IPS-18c (cell line): ENCODE measurements around the gene IRF4.
"Not testable (repeated sequence)": the region's sequence is repeated elsewhere in the genome, so short reads cannot be mapped to it uniquely, and the experiment has no call there.

Experiments used
- H3K4me3 ChIP-seq: 2 replicates; pipeline ENCODE4 v1.7.0; 2013; ENCODE audit warnings: low read depth, mild to moderate bottlenecking, low read length, moderate library complexity; ENCODE audit not compliant: insufficient read depth
- H3K9me3 ChIP-seq: one replicate; pipeline ENCODE4 v1.6.1; 2013; ENCODE audit warnings: mild to moderate bottlenecking, low read length, moderate library complexity; ENCODE audit not compliant: control insufficient read depth, insufficient read depth

The IRF4 gene

GRCh38 chr6:374956-375355 lies 16.6 kb upstream of the IRF4 start:
- no peaks in the 10 kb centered on the region for H3K9me3 ChIP-seq
- H3K4me3 ChIP-seq, result no peak overlapping the region

GRCh38 chr6:376827-377640 lies 14.5 kb upstream of the IRF4 start:
- Histone ChIP-seq H3K4me3 (no peak overlapping the region), H3K9me3 (no peaks in the 10 kb centered on the region)

GRCh38 chr6:377641-378020 lies 13.9 kb upstream of the IRF4 start:
- H3K9me3 ChIP-seq, result not testable (repeated sequence)

GRCh38 chr6:378090-378957 lies 13.2 kb upstream of the IRF4 start:
- H3K9me3 ChIP-seq, result no peaks in the 10 kb centered on the region

More at GRCh38 chr6:377641-378020, 13.9 kb upstream of the IRF4 start:
- not testable (repeated sequence) for H3K4me3 ChIP-seq

GRCh38 chr6:378958-379409 lies 12.6 kb upstream of the IRF4 start:
- Histone ChIP-seq H3K9me3 (no peaks in the 10 kb centered on the region), H3K4me3 (no peak overlapping the region)

More at GRCh38 chr6:378090-378957, 13.2 kb upstream of the IRF4 start:
- no peak overlapping the region for H3K4me3 ChIP-seq

GRCh38 chr6:379410-380181 lies 12.0 kb upstream of the IRF4 start:
- H3K4me3 ChIP-seq, result no peak overlapping the region
- no peaks in the 10 kb centered on the region for H3K9me3 ChIP-seq

- H3K9me3 ChIP-seq, result peaks cover 1% of the 10 kb centered on the region
- no peak overlapping the region for H3K4me3 ChIP-seq
Observed at GRCh38 chr6:380234-381218, 11.0 kb upstream of the IRF4 start.

GRCh38 chr6:381742-382461 lies 9.7 kb upstream of the IRF4 start:
- Histone ChIP-seq H3K9me3 (peaks cover 2% of the 10 kb centered on the region), H3K4me3 (no peak overlapping the region)

GRCh38 chr6:382883-383810 lies 8.4 kb upstream of the IRF4 start:
- no peak overlapping the region for H3K4me3 ChIP-seq
- peaks cover 2% of the 10 kb centered on the region for H3K9me3 ChIP-seq

GRCh38 chr6:383856-384255 lies 7.7 kb upstream of the IRF4 start:
- no peak overlapping the region for H3K4me3 ChIP-seq
- peaks cover 2% of the 10 kb centered on the region for H3K9me3 ChIP-seq

- no peak overlapping the region for H3K4me3 ChIP-seq
- H3K9me3 ChIP-seq, result peaks cover 2% of the 10 kb centered on the region
Observed at GRCh38 chr6:384898-385297, 6.7 kb upstream of the IRF4 start.

GRCh38 chr6:385614-386013 lies 5.9 kb upstream of the IRF4 start:
- Histone ChIP-seq H3K9me3 (peaks cover 2% of the 10 kb centered on the region), H3K4me3 (no peak overlapping the region)

- Histone ChIP-seq H3K9me3 (peaks cover 2% of the 10 kb centered on the region), H3K4me3 (no peak overlapping the region)
Observed at GRCh38 chr6:386688-387266, 4.8 kb upstream of the IRF4 start.

- H3K4me3 ChIP-seq, result no peak overlapping the region
- peaks cover 2% of the 10 kb centered on the region for H3K9me3 ChIP-seq
Observed at GRCh38 chr6:387293-387741, 4.2 kb upstream of the IRF4 start.
